ENCODE data around the gene TEKT2.

GRCh38 chr1:36124404-36125128 is 40.7 kb downstream of the TEKT2 start:
- TF ChIP-seq ZNF274 (IDR thresholded peaks at IDR 0.05; ENCODE audit: low read depth, low read length) (no peak), YY1 (IDR thresholded peaks at IDR 0.05; ENCODE audit: insufficient read depth, insufficient read length) (no peak), SUZ12 (IDR thresholded peaks at IDR 0.05; ENCODE audit: extremely low read depth, insufficient read depth, insufficient read length) (no peak)
